HG02678 (cell line): Measurements from ENCODE around the gene MFNG.

Experiments used
- ATAC-seq: cut with Tn5 transposase; IDR thresholded peaks from one replicate; pipeline ENCODE4 v1.9.1; 2021; ENCODE audit warnings: mild to moderate bottlenecking, moderate library complexity; ENCODE audit not compliant: unreplicated experiment

Gene MFNG

GRCh38 chr22:37454857-37455686, 31.1 kb downstream of the MFNG start:
- ATAC-seq, result no peak

DNA sequence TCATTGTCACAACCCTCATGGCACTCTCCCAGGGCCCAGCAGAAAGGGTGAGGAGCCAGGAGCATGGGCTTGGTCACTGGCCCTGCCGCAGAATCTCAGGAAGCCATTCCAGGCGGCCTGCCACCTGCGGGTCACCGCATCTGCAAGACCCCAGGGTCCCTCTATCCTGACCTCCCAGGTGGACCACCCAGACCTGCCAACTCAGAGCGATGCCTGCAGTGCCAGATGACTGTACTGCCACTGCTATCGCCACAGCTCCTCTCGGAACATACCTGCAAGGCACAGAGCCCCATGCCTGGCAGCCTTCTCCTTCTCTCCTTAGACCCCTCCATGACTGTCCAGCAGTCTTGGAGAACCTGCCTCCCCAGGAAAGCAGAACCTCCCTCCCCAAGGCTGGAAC, 32.5 kb downstream of the MFNG start:
- ATAC-seq, result no peak

GRCh38 chr22:37451218-37451617, 35.0 kb downstream of the MFNG start:
- no peak for ATAC-seq

- no peak for ATAC-seq
Observed at GRCh38 chr22:37449331-37450001, 36.7 kb downstream of the MFNG start.

DNA sequence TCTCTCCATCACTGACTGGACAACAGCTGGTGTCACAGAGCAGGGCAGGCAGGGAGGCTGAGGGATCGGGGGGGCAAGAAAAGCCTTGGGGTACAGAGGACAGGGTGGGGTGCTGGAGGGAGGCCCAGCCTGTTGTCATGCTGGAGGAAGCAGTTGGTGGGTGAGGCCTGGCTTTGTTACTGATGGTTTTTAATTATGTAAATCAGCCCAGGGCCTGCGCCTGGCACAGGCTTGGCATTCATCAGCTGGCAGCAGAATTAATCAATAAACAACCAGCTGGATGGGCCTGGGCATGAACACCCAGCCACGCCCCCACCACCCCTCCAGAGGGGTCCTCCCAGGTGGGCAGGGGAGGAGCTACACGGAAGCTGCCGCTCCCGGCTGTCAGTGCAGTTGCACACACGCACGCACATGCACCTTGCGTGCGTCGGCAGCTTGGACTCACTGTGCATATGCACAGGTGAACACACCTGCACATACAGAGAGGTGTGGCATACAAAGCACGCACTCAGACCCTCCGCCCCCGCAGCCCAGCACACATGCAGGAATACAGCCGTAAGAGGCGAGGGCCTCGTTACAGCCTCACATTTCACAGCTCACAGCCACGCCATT, 37.6 kb downstream of the MFNG start:
- no peak for ATAC-seq

GRCh38 chr22:37445501-37445900, 40.7 kb downstream of the MFNG start:
- ATAC-seq, result no peak

GRCh38 chr22:37443977-37444376, 42.2 kb downstream of the MFNG start:
- ATAC-seq, result no peak

DNA sequence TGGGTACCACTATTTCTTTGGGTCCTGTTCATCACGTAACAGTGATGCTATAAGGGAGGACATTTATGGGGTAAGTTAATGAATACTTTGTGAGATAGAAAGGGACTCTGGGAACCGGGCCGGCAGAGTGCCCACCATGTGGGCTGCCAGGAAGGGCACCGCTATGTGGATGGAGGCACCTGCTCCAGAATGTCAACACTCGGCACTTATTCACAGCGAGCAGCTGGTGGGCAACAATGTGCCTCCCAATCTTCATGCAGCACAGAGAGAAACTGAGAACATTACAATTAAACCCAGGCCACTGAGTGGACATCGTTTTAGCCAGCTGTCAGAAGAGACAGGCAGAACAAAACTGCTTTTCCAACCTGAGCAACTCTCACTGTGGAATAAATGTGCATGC, 43.1 kb downstream of the MFNG start:
- no peak for ATAC-seq

GRCh38 chr22:37442537-37442936, 43.6 kb downstream of the MFNG start:
- ATAC-seq, result no peak

DNA sequence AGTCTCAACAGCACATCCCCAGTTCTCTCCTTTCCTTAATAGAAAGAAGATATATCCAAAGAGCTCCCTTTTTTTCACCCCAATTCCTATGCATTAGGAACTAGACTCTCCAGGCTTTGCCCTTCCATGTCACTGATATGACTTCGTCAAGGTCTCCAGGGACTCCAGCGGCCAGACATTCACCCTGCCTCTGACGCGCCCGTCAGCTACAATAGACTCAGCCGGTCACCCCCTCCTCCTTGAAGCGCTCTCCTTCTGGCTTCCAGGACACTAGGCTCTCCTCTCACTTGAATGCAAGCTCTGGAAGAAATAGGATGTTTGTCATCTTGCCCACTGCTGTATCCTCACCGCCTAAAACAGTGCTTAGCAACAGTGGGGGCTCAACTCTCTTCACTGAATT, 44.0 kb downstream of the MFNG start:
- no peak for ATAC-seq

- ATAC-seq, result no peak
Observed at GRCh38 chr22:37440875-37441274, 45.3 kb downstream of the MFNG start.

DNA sequence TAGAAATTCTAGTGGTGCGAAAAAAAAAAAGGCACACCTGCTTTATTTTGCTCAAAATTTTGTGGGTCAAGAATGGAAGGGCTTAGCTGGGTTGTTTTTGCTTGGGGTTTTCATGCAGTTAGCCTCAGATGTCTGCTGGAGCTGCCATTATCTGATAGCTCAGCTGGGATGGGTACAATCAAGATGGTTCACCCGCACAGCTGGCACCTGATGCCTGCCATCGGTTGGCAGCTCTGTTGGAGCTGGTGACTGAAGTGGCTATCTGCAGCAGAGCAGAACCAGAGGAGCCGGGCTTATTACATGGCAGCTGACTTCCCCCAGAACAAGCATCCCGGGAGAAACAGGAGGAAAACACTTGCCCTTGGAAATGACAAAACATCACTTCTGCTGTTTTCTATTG, 46.8 kb downstream of the MFNG start:
- ATAC-seq, result no peak

DNA sequence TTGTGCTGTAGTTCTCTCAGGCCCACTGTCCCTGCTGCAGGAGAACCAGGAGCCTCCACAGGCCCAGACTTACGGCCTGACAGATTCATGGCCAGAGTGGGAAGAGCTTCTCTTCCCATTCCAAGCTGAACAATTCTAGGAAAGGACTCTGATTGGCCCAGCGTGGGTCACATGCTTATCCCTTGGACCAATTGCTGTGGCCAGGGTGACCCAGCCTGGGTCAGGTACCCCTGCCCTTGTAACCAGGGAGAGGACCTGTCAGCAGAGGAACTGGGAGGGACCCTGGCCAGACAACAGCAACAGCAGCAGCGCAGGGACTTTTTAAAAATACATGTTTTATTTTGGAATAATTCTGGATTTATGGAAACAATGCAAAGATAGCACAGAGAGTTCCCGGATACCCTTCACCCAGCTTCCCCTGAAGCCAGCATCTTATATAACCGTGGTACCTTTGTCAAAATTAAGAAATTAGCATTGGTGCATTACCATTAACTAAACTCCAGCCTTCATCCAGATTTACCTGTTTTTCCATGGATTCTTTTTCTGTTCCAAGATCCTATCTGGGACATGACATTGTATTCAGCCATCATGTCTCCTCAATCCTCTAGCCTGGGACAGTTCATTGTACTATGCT, 50.1 kb downstream of the MFNG start:
- no peak for ATAC-seq

- ATAC-seq, result no peak
Observed at GRCh38 chr22:37433786-37434185, 52.4 kb downstream of the MFNG start.

DNA sequence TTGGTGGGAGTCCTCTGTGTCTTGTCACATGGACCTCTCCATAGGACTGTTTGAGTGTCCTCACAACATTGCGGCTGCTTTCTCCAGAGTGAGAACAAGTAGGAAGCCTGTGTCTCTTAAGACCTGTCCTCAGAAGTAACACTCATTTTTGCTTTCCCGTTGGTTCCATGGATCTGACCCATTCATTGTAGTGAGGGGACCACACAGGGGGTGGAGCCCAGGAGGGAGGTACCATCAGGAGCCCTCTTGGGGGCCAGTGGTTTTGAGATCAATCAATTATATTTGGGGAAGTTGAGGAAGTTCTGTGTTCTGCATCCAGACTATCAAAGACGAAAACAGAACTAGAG, 53.5 kb downstream of the MFNG start:
- no peak for ATAC-seq

GRCh38 chr22:37431801-37432707, 54.1 kb downstream of the MFNG start:
- no peak for ATAC-seq

- no peak for ATAC-seq
Observed at GRCh38 chr22:37431366-37431765, 54.8 kb downstream of the MFNG start.

- no peak for ATAC-seq
Observed at GRCh38 chr22:37430941-37431340, 55.2 kb downstream of the MFNG start.

DNA sequence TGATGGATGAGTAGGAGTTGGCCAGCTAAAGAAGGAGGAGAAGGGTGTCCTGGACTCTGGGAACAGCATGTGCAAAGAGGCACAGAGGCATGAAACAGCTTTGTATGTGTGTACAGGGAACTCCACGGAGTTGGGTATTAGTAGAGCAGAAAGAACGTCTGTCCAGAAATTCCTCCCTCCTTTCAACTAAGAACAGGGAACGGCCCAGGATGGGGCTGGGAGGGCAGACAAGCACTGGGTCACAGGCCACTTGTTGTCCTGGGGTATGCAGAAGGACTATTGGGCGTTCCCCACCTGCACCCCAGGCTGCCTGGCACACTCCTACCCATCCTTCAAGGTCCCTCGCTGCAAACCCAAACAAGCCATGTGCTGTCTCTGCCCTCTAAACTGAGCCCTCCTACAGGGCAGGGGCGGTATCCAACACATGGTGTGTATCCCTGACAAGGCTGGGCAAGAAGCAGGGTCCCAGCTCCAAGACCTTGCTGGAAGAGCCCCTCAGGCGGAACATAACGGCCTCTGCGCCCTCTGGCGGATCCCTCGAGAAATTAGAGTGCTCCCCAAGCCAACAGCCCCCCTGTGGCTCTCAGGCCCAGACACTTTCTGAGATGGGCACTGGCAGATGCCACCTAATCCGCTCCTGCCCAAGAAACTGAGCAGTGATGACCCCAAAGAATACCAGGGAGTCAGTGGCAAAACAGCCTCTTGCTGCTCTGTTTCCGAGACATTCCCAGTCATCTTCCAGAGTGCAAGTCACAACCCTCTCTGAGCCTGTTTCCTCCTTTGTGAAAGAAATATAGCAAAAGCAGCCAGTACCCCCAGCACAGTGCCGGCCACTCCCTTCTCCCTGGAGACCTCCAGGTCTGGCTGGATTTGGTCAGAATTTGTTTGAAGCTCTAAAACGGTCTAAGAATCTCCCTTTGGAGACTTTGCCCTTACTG, 57.3 kb downstream of the MFNG start:
- no peak for ATAC-seq
